Endodermal cell (in vitro differentiated cells): Measurements from ENCODE around the gene SNPH. TPM values are rescaled to one million over a fixed set of nuclear protein-coding genes. Genes with fewer than 3 reads are reported as not detected.

Source experiments
- DNase-seq: peaks from one replicate; pipeline ENCODE4 v3.0.0-alpha.2; 2017
- H3K27ac ChIP-seq: 2 replicates; pipeline ENCODE4 v1.5.1; 2013; ENCODE audit warnings: mild to moderate bottlenecking, low read depth, low read length, moderate library complexity
- H3K27me3 ChIP-seq: 2 replicates; pipeline ENCODE4 v1.6.1; 2013; ENCODE audit warnings: mild to moderate bottlenecking, low read length, moderate library complexity; ENCODE audit not compliant: insufficient read depth, control insufficient read depth, poor library complexity, severe bottlenecking
- H3K36me3 ChIP-seq: 2 replicates; pipeline ENCODE4 v1.7.0; 2013; ENCODE audit warnings: mild to moderate bottlenecking, low read length, moderate library complexity; ENCODE audit not compliant: control insufficient read depth, insufficient read depth
- H3K4me1 ChIP-seq: one replicate; pipeline ENCODE4 v1.7.0; 2013; ENCODE audit warnings: low read length; ENCODE audit not compliant: control insufficient read depth, insufficient read depth
- H3K4me3 ChIP-seq: 2 replicates; pipeline ENCODE4 v1.5.1; 2013; ENCODE audit warnings: mild to moderate bottlenecking, low read length, moderate library complexity
- H3K9ac ChIP-seq: 2 replicates; pipeline ENCODE4 v1.6.1; 2013; ENCODE audit warnings: mild to moderate bottlenecking, low read length, moderate library complexity; ENCODE audit not compliant: poor library complexity, severe bottlenecking; ENCODE audit errors: extremely low read depth
- H3K9me3 ChIP-seq: 2 replicates; pipeline ENCODE4 v1.6.1; 2013; ENCODE audit warnings: mild to moderate bottlenecking, low read length, moderate library complexity; ENCODE audit not compliant: control insufficient read depth
- H3K27ac Mint-ChIP-seq: 2 replicates; pipeline ENCODE4 v1.8.0; 2020; ENCODE audit warnings: mixed read lengths
- H3K27me3 Mint-ChIP-seq: 2 replicates; pipeline ENCODE4 v1.8.0; 2021; ENCODE audit warnings: mild to moderate bottlenecking, mixed read lengths; ENCODE audit not compliant: insufficient read depth
- H3K36me3 Mint-ChIP-seq: 2 replicates; pipeline ENCODE4 v1.8.0; 2020; ENCODE audit warnings: low read depth, mixed read lengths
- H3K4me1 Mint-ChIP-seq: 2 replicates; pipeline ENCODE4 v1.8.0; 2020; ENCODE audit warnings: mixed read lengths
- H3K4me3 Mint-ChIP-seq: 2 replicates; pipeline ENCODE4 v1.8.0; 2020; ENCODE audit warnings: mild to moderate bottlenecking, moderate library complexity, mixed read lengths
- H3K9me3 Mint-ChIP-seq: 2 replicates; pipeline ENCODE4 v1.8.0; 2020; ENCODE audit warnings: mild to moderate bottlenecking, mixed read lengths
- CTCF ChIP-seq: fragments of 200-600 bp; sonication (generic); conservative IDR thresholded peaks from 2 replicates; pipeline ENCODE4 v1.5.0; 2021; ENCODE audit warnings: antibody characterized with exemption, mild to moderate bottlenecking
- WGBS, 2 experiments: methylation state at CpG; one replicate each; pipeline versions ENCODE4 v1.1.5 to v1.1.7; 2013; ENCODE audit warnings: missing lambda C conversion rate in 2 of 2, mixed read lengths in 1 of 2; ENCODE audit not compliant: insufficient coverage in 1 of 2, insufficient read length in 1 of 2; 5-methylcytosine and 5-hydroxymethylcytosine counted together
- total RNA-seq, 2 donors: library from RNA; stranded (reverse); fragmentation: NEBNext Ultra II Directional in 1 of 2; extraction: Animal tissue kit (Norgen Biotek cat#: 25700) in 1 of 2; gene quantifications; 2 replicates in 1 of 2; 3 replicates in 1 of 2; pipeline ENCODE4 v1.2.1, GENCODE V29; 2021

Gene SNPH
- total RNA-seq, 2 donors from 2014 or later: 2.2 to 4.9 TPM

- Mint-ChIP-seq H3K27me3 (peaks cover 65% of the 10 kb centered on the region), H3K4me1 (peaks cover 3% of the 10 kb centered on the region), H3K9me3 (peaks cover 6% of the 10 kb centered on the region), H3K4me3 (no peak overlapping the region), H3K36me3 (no peaks in the 10 kb centered on the region), H3K27ac (no peak overlapping the region)
- Histone ChIP-seq H3K4me1 (no peaks in the 10 kb centered on the region), H3K27ac (no peak overlapping the region), H3K9ac (no peak overlapping the region), H3K36me3 (no peaks in the 10 kb centered on the region), H3K4me3 (no peak overlapping the region), H3K27me3 (peaks cover 39% of the 10 kb centered on the region), H3K9me3 (no peaks in the 10 kb centered on the region)
- no peak for TF ChIP-seq CTCF
- DNase-seq: no peak
- WGBS, 2 experiments: 91 to 92% methylated on average over 6 to 20 of the region's 20 CpGs
Measured at GRCh38 chr20:1224205-1224890, 41.7 kb upstream of the SNPH start.

- H3K9me3 ChIP-seq: no peaks in the 10 kb centered on the region
- H3K27ac Mint-ChIP-seq: no peak overlapping the region
- no peak overlapping the region for H3K9ac ChIP-seq
- no peak for DNase-seq
- TF ChIP-seq CTCF: no peak
- 0 to 1% methylated on average over 6 to 21 of the region's 30 CpGs for WGBS, 2 experiments
- H3K27ac ChIP-seq: no peak overlapping the region
- no peaks in the 10 kb centered on the region for H3K4me1 ChIP-seq
- H3K27me3 Mint-ChIP-seq: peaks cover 65% of the 10 kb centered on the region
- no peaks in the 10 kb centered on the region for H3K36me3 ChIP-seq
- H3K4me3 Mint-ChIP-seq: peak overlapping the region; percentile 70
- H3K36me3 Mint-ChIP-seq: no peaks in the 10 kb centered on the region
- peaks cover 49% of the 10 kb centered on the region for H3K27me3 ChIP-seq
- peaks cover 5% of the 10 kb centered on the region for H3K9me3 Mint-ChIP-seq
- peak overlapping the region; percentile 79 for H3K4me3 ChIP-seq
- H3K4me1 Mint-ChIP-seq: peaks cover 3% of the 10 kb centered on the region
Measured at GRCh38 chr20:1225263-1225782, 40.8 kb upstream of the SNPH start.

GRCh38 chr20:1225783-1226654, 40.1 kb upstream of the SNPH start, which contains the start of gene RAD21L1:
Gene RAD21L1 (plus strand): TSS chr20:1226044. CDS start chr20:1228454, 2,410 bp downstream.
- Mint-ChIP-seq H3K27me3 (peaks cover 65% of the 10 kb centered on the region), H3K4me3 (peak within 1 kb of the TSS; percentile 70), H3K9me3 (peaks cover under 1% of the 10 kb centered on the region), H3K36me3 (no peaks in the 10 kb centered on the region), H3K4me1 (peaks cover 3% of the 10 kb centered on the region), H3K27ac (no peak within 1 kb of the TSS)
- H3K9me3 ChIP-seq: no peaks in the 10 kb centered on the region
- peak; percentile 99 for DNase-seq
- TF ChIP-seq CTCF: no peak
- H3K27ac ChIP-seq: no peak within 1 kb of the TSS
- H3K36me3 ChIP-seq: no peaks in the 10 kb centered on the region
- H3K27me3 ChIP-seq: peaks cover 54% of the 10 kb centered on the region
- WGBS, 2 experiments: 0 to 1% methylated on average over 21 to 83 of the region's 88 CpGs
- no peaks in the 10 kb centered on the region for H3K4me1 ChIP-seq
- H3K9ac ChIP-seq: peak within 1 kb of the TSS; percentile 44
- H3K4me3 ChIP-seq: peak within 1 kb of the TSS; percentile 79
